Measurements from ENCODE around the gene STXBP5. TPM values are rescaled to one million over a fixed set of nuclear protein-coding genes. Genes with fewer than 3 reads are reported as not detected.

Gene STXBP5
- polyA plus RNA-seq, 2 donors, result 8.6 to 15.2 TPM

GRCh38 chr6:147207837-147208754, 3.9 kb downstream of the STXBP5 start:
- 85 to 92% methylated on average over 4 of the region's 4 CpGs for WGBS, 2 donors
- Histone ChIP-seq H3K36me3 (ENCODE audit: control insufficient read depth in 2 of 2, insufficient read depth in 2 of 2, low read length in 1 of 2) (no peaks in the 10 kb centered on the region), H3K27me3 (ENCODE audit: control insufficient read depth in 1 of 2, insufficient read depth in 2 of 2, low read length in 2 of 2) (no peaks in the 10 kb centered on the region), H3K9me3 (ENCODE audit: control insufficient read depth in 2 of 2, insufficient read depth in 1 of 2, low read depth in 1 of 2, low read length in 1 of 2) (no peaks in the 10 kb centered on the region), H3K4me3 (ENCODE audit: low read depth in 1 of 2, low read length in 2 of 2) (no peak overlapping the region), H3K4me1 (ENCODE audit: control insufficient read depth in 2 of 2, insufficient read depth in 2 of 2, low read length in 1 of 2) (no peaks in the 10 kb centered on the region), H3K27ac (ENCODE audit: low read depth in 2 of 2, low read length in 1 of 2) (no peak overlapping the region)

GRCh38 chr6:147209762-147210449, 5.7 kb downstream of the STXBP5 start:
- H3K27ac ChIP-seq (ENCODE audit: low read depth in 2 of 2, low read length in 1 of 2), result no peak overlapping the region
- WGBS, 2 donors, result 83 to 95% methylated on average over 2 of the region's 2 CpGs
- H3K27me3 ChIP-seq (ENCODE audit: control insufficient read depth in 1 of 2, insufficient read depth in 2 of 2, low read length in 2 of 2), result no peaks in the 10 kb centered on the region
- H3K4me3 ChIP-seq (ENCODE audit: low read depth in 1 of 2, low read length in 2 of 2), result no peak overlapping the region
- H3K4me1 ChIP-seq (ENCODE audit: control insufficient read depth in 2 of 2, insufficient read depth in 2 of 2, low read length in 1 of 2), result no peaks in the 10 kb centered on the region
- H3K36me3 ChIP-seq (ENCODE audit: control insufficient read depth in 2 of 2, insufficient read depth in 2 of 2, low read length in 1 of 2), result no peaks in the 10 kb centered on the region
- H3K9me3 ChIP-seq (ENCODE audit: control insufficient read depth in 2 of 2, insufficient read depth in 1 of 2, low read depth in 1 of 2, low read length in 1 of 2), result no peaks in the 10 kb centered on the region

GRCh38 chr6:147211349-147211748, 7.1 kb downstream of the STXBP5 start:
- Histone ChIP-seq H3K9me3 (ENCODE audit: control insufficient read depth in 2 of 2, insufficient read depth in 1 of 2, low read depth in 1 of 2, low read length in 1 of 2) (no peaks in the 10 kb centered on the region), H3K4me1 (ENCODE audit: control insufficient read depth in 2 of 2, insufficient read depth in 2 of 2, low read length in 1 of 2) (no peaks in the 10 kb centered on the region), H3K27ac (ENCODE audit: low read depth in 2 of 2, low read length in 1 of 2) (no peak overlapping the region), H3K4me3 (ENCODE audit: low read depth in 1 of 2, low read length in 2 of 2) (no peak overlapping the region), H3K36me3 (ENCODE audit: control insufficient read depth in 2 of 2, insufficient read depth in 2 of 2, low read length in 1 of 2) (no peaks in the 10 kb centered on the region), H3K27me3 (ENCODE audit: control insufficient read depth in 1 of 2, insufficient read depth in 2 of 2, low read length in 2 of 2) (no peaks in the 10 kb centered on the region)
- WGBS, 2 donors, result 91% methylated on average over 2 of the region's 2 CpGs

GRCh38 chr6:147211831-147212230, 7.6 kb downstream of the STXBP5 start:
- Histone ChIP-seq H3K27ac (ENCODE audit: low read depth in 2 of 2, low read length in 1 of 2) (no peak overlapping the region), H3K27me3 (ENCODE audit: control insufficient read depth in 1 of 2, insufficient read depth in 2 of 2, low read length in 2 of 2) (no peaks in the 10 kb centered on the region), H3K9me3 (ENCODE audit: control insufficient read depth in 2 of 2, insufficient read depth in 1 of 2, low read depth in 1 of 2, low read length in 1 of 2) (no peaks in the 10 kb centered on the region), H3K4me1 (ENCODE audit: control insufficient read depth in 2 of 2, insufficient read depth in 2 of 2, low read length in 1 of 2) (no peaks in the 10 kb centered on the region), H3K36me3 (ENCODE audit: control insufficient read depth in 2 of 2, insufficient read depth in 2 of 2, low read length in 1 of 2) (no peaks in the 10 kb centered on the region), H3K4me3 (ENCODE audit: low read depth in 1 of 2, low read length in 2 of 2) (no peak overlapping the region)
- WGBS, 2 donors, result 96 to 98% methylated on average over 4 of the region's 4 CpGs

- H3K4me3 ChIP-seq (ENCODE audit: low read depth in 1 of 2, low read length in 2 of 2), result no peak overlapping the region
- no peaks in the 10 kb centered on the region for H3K9me3 ChIP-seq (ENCODE audit: control insufficient read depth in 2 of 2, insufficient read depth in 1 of 2, low read depth in 1 of 2, low read length in 1 of 2)
- WGBS, 2 donors, result 96 to 97% methylated on average over 1 of the region's 1 CpG
- no peaks in the 10 kb centered on the region for H3K4me1 ChIP-seq (ENCODE audit: control insufficient read depth in 2 of 2, insufficient read depth in 2 of 2, low read length in 1 of 2)
- no peaks in the 10 kb centered on the region for H3K27me3 ChIP-seq (ENCODE audit: control insufficient read depth in 1 of 2, insufficient read depth in 2 of 2, low read length in 2 of 2)
- no peaks in the 10 kb centered on the region for H3K36me3 ChIP-seq (ENCODE audit: control insufficient read depth in 2 of 2, insufficient read depth in 2 of 2, low read length in 1 of 2)
- H3K27ac ChIP-seq (ENCODE audit: low read depth in 2 of 2, low read length in 1 of 2), result no peak overlapping the region
Measured at GRCh38 chr6:147212622-147213021, 8.4 kb downstream of the STXBP5 start.

- H3K27me3 ChIP-seq (ENCODE audit: control insufficient read depth in 1 of 2, insufficient read depth in 2 of 2, low read length in 2 of 2), result no peaks in the 10 kb centered on the region
- H3K4me3 ChIP-seq (ENCODE audit: low read depth in 1 of 2, low read length in 2 of 2), result no peak overlapping the region
- no peak overlapping the region for H3K27ac ChIP-seq (ENCODE audit: low read depth in 2 of 2, low read length in 1 of 2)
- 15 to 55% methylated on average over 1 of the region's 1 CpG for WGBS, 2 donors
- H3K9me3 ChIP-seq (ENCODE audit: control insufficient read depth in 2 of 2, insufficient read depth in 1 of 2, low read depth in 1 of 2, low read length in 1 of 2), result no peaks in the 10 kb centered on the region
- peaks cover 3 to 4% of the 10 kb centered on the region in 2 donors for H3K36me3 ChIP-seq (ENCODE audit: control insufficient read depth in 2 of 2, insufficient read depth in 2 of 2, low read length in 1 of 2)
- H3K4me1 ChIP-seq (ENCODE audit: control insufficient read depth in 2 of 2, insufficient read depth in 2 of 2, low read length in 1 of 2), result no peaks in the 10 kb centered on the region
Measured at GRCh38 chr6:147213772-147214171, 9.6 kb downstream of the STXBP5 start.

GRCh38 chr6:147214248-147215227, 10.3 kb downstream of the STXBP5 start:
- 91 to 96% methylated on average over 6 of the region's 6 CpGs for WGBS, 2 donors
- Histone ChIP-seq H3K27me3 (ENCODE audit: control insufficient read depth in 1 of 2, insufficient read depth in 2 of 2, low read length in 2 of 2) (no peaks in the 10 kb centered on the region), H3K4me3 (ENCODE audit: low read depth in 1 of 2, low read length in 2 of 2) (no peak overlapping the region), H3K27ac (ENCODE audit: low read depth in 2 of 2, low read length in 1 of 2) (no peak overlapping the region), H3K9me3 (ENCODE audit: control insufficient read depth in 2 of 2, insufficient read depth in 1 of 2, low read depth in 1 of 2, low read length in 1 of 2) (no peaks in the 10 kb centered on the region), H3K4me1 (ENCODE audit: control insufficient read depth in 2 of 2, insufficient read depth in 2 of 2, low read length in 1 of 2) (no peaks in the 10 kb centered on the region), H3K36me3 (ENCODE audit: control insufficient read depth in 2 of 2, insufficient read depth in 2 of 2, low read length in 1 of 2) (peaks cover 3 to 4% of the 10 kb centered on the region in 2 donors)

GRCh38 chr6:147216915-147217314, 12.7 kb downstream of the STXBP5 start:
- H3K4me3 ChIP-seq (ENCODE audit: low read depth in 1 of 2, low read length in 2 of 2), result no peak overlapping the region
- H3K27ac ChIP-seq (ENCODE audit: low read depth in 2 of 2, low read length in 1 of 2), result no peak overlapping the region
- no peaks in the 10 kb centered on the region for H3K4me1 ChIP-seq (ENCODE audit: control insufficient read depth in 2 of 2, insufficient read depth in 2 of 2, low read length in 1 of 2)
- H3K36me3 ChIP-seq (ENCODE audit: control insufficient read depth in 2 of 2, insufficient read depth in 2 of 2, low read length in 1 of 2), result peaks cover 3 to 4% of the 10 kb centered on the region in 2 donors
- 74 to 78% methylated on average over 3 of the region's 3 CpGs for WGBS, 2 donors
- no peaks in the 10 kb centered on the region for H3K9me3 ChIP-seq (ENCODE audit: control insufficient read depth in 2 of 2, insufficient read depth in 1 of 2, low read depth in 1 of 2, low read length in 1 of 2)
- no peaks in the 10 kb centered on the region for H3K27me3 ChIP-seq (ENCODE audit: control insufficient read depth in 1 of 2, insufficient read depth in 2 of 2, low read length in 2 of 2)

- 86 to 93% methylated on average over 2 of the region's 2 CpGs for WGBS, 2 donors
Measured at GRCh38 chr6:147217840-147218404, 13.7 kb downstream of the STXBP5 start.

More at GRCh38 chr6:147217840-147218404, 13.7 kb downstream of the STXBP5 start:
- Histone ChIP-seq H3K4me1 (ENCODE audit: control insufficient read depth in 2 of 2, insufficient read depth in 2 of 2, low read length in 1 of 2) (no peaks in the 10 kb centered on the region), H3K27me3 (ENCODE audit: control insufficient read depth in 1 of 2, insufficient read depth in 2 of 2, low read length in 2 of 2) (no peaks in the 10 kb centered on the region), H3K36me3 (ENCODE audit: control insufficient read depth in 2 of 2, insufficient read depth in 2 of 2, low read length in 1 of 2) (peaks cover 3 to 4% of the 10 kb centered on the region in 2 donors), H3K4me3 (ENCODE audit: low read depth in 1 of 2, low read length in 2 of 2) (no peak overlapping the region), H3K27ac (ENCODE audit: low read depth in 2 of 2, low read length in 1 of 2) (no peak overlapping the region), H3K9me3 (ENCODE audit: control insufficient read depth in 2 of 2, insufficient read depth in 1 of 2, low read depth in 1 of 2, low read length in 1 of 2) (no peaks in the 10 kb centered on the region)
